Mesenchymal stem cell (in vitro differentiated cells and primary cell): Measurements from ENCODE around the gene PARD3.

Experiments used
- DNase-seq: peaks from one replicate; pipeline ENCODE4 v3.0.0-alpha.2; 2013
- H2AFZ ChIP-seq: one replicate; pipeline ENCODE4 v1.6.1; 2013; ENCODE audit warnings: low read depth, mild to moderate bottlenecking, control low read depth, inconsistent platforms, low read length, moderate library complexity
- H2AK5ac ChIP-seq: 2 replicates; pipeline ENCODE4 v1.6.1; 2013; ENCODE audit warnings: low read length, moderate library complexity, mild to moderate bottlenecking, inconsistent platforms; ENCODE audit not compliant: severe bottlenecking
- H2BK120ac ChIP-seq: one replicate; pipeline ENCODE4 v1.6.1; 2013; ENCODE audit warnings: low read depth, mild to moderate bottlenecking, inconsistent platforms, low read length, moderate library complexity
- H2BK12ac ChIP-seq, 2 experiments: one replicate each; pipeline ENCODE4 v1.6.1; 2013; ENCODE audit warnings: inconsistent platforms in 2 of 2, low read length in 2 of 2, mild to moderate bottlenecking in 2 of 2, moderate library complexity in 2 of 2, control low read depth in 1 of 2
- H2BK15ac ChIP-seq: one replicate; pipeline ENCODE4 v1.6.1; 2013; ENCODE audit warnings: mild to moderate bottlenecking, low read depth, inconsistent platforms; ENCODE audit not compliant: poor library complexity, severe bottlenecking
- H2BK5ac ChIP-seq: 2 replicates; pipeline ENCODE4 v1.6.1; 2013; ENCODE audit warnings: low read depth, mild to moderate bottlenecking, low read length, control low read depth, inconsistent platforms; ENCODE audit not compliant: poor library complexity, severe bottlenecking
- H3K14ac ChIP-seq, 2 experiments: one replicate each; pipeline ENCODE4 v1.6.1; 2013; ENCODE audit warnings: inconsistent platforms in 2 of 2, low read length in 2 of 2, control low read depth in 1 of 2, mild to moderate bottlenecking in 1 of 2, moderate library complexity in 1 of 2
- H3K18ac ChIP-seq, 2 experiments: one replicate each; pipeline ENCODE4 v1.6.1; 2013; ENCODE audit warnings: inconsistent platforms in 2 of 2, low read length in 2 of 2, control low read depth in 1 of 2, low read depth in 1 of 2, mild to moderate bottlenecking in 1 of 2
- H3K23ac ChIP-seq, 2 experiments: one replicate each; pipeline ENCODE4 v1.6.1; 2013; ENCODE audit warnings: inconsistent platforms in 2 of 2, low read length in 2 of 2, mild to moderate bottlenecking in 2 of 2, moderate library complexity in 2 of 2, control low read depth in 1 of 2
- H3K27ac ChIP-seq: 2 replicates; pipeline ENCODE4 v1.5.1; 2013; ENCODE audit warnings: mild to moderate bottlenecking, moderate library complexity, low read length, control low read depth, inconsistent platforms; ENCODE audit not compliant: poor library complexity, severe bottlenecking
- H3K27me3 ChIP-seq, 2 experiments: 2 replicates each; pipeline versions ENCODE4 v1.6.1 to v1.7.0; 2013; ENCODE audit warnings: low read length in 2 of 2, mild to moderate bottlenecking in 2 of 2, moderate library complexity in 2 of 2, control low read depth in 1 of 2, inconsistent platforms in 1 of 2; ENCODE audit not compliant: control insufficient read depth in 1 of 2, insufficient read depth in 1 of 2
- H3K36me3 ChIP-seq, 2 experiments: 2 replicates each; pipeline versions ENCODE4 v1.6.1 to v1.7.0; 2013; ENCODE audit warnings: low read length in 2 of 2, control low read depth in 1 of 2, inconsistent platforms in 1 of 2, low read depth in 1 of 2, mild to moderate bottlenecking in 1 of 2; ENCODE audit not compliant: insufficient read depth in 2 of 2, control insufficient read depth in 1 of 2
- H3K4ac ChIP-seq, 2 experiments: one replicate each; pipeline ENCODE4 v1.6.1; 2013; ENCODE audit warnings: inconsistent platforms in 2 of 2, low read length in 2 of 2, mild to moderate bottlenecking in 2 of 2, moderate library complexity in 2 of 2, control low read depth in 1 of 2, low read depth in 1 of 2
- H3K4me1 ChIP-seq: 2 replicates; pipeline ENCODE4 v1.6.1; 2013; ENCODE audit warnings: low read depth, low read length, control low read depth; ENCODE audit not compliant: control insufficient read depth, insufficient read depth
- H3K4me2 ChIP-seq: 2 replicates; pipeline ENCODE4 v1.6.1; 2013; ENCODE audit warnings: low read length, mild to moderate bottlenecking, inconsistent platforms; ENCODE audit not compliant: poor library complexity, severe bottlenecking
- H3K4me3 ChIP-seq, 2 experiments: 2 replicates each; pipeline versions ENCODE4 v1.5.1 to v1.7.0; 2013; ENCODE audit warnings: low read length in 2 of 2, mild to moderate bottlenecking in 2 of 2, control low read depth in 1 of 2, low read depth in 1 of 2; ENCODE audit not compliant: insufficient read depth in 1 of 2
- H3K79me1 ChIP-seq: replicated peaks from 2 replicates; pipeline ENCODE4 v1.6.1; 2013; ENCODE audit warnings: mild to moderate bottlenecking, control low read depth, low read length, inconsistent platforms; ENCODE audit not compliant: poor library complexity, severe bottlenecking
- H3K9ac ChIP-seq: 2 replicates; pipeline ENCODE4 v1.7.0; 2013; ENCODE audit warnings: mild to moderate bottlenecking, low read length, moderate library complexity
- H3K9me3 ChIP-seq: 2 replicates; pipeline ENCODE4 v1.7.0; 2013; ENCODE audit warnings: mild to moderate bottlenecking, low read length; ENCODE audit not compliant: control insufficient read depth
- H4K8ac ChIP-seq: one replicate; pipeline ENCODE4 v1.6.1; 2013; ENCODE audit warnings: inconsistent platforms, mild to moderate bottlenecking, low read length, moderate library complexity
- H4K91ac ChIP-seq: one replicate; pipeline ENCODE4 v1.6.1; 2013; ENCODE audit warnings: mild to moderate bottlenecking, low read length, inconsistent platforms
- WGBS: methylation state at CpG from one replicate; pipeline ENCODE4 v1.1.7; 2013; ENCODE audit warnings: mixed read lengths; 5-methylcytosine and 5-hydroxymethylcytosine counted together

The PARD3 gene

DNA sequence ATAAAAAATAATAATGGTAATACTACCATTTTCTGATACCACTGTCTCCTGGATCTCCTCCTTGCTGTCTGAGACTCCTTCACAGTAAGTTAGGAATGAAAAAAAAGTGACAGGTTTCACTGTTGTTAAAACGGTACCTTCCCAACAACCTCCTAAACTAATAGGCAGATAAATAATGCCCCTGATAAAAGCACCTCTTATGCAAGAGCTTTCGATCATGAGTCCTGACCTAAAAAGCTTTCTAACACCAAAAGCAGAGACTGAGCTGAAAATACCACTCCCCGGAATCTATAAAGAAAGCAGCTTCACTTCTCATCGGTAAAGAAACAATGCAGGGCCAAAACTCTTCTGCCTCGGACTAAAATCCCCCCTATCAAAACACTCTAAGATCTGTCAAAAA lies 14.5 kb downstream of the PARD3 start:
- Histone ChIP-seq H4K8ac (no peak overlapping the region), H3K36me3 (peaks cover 0 to 18% of the 10 kb centered on the region in 2 experiments), H3K4me3 (peak overlapping the region in 1 of 2 experiments; percentile 50), H3K9ac (peak overlapping the region; percentile 16), H3K9me3 (no peaks in the 10 kb centered on the region), H3K79me1 (peaks cover 3% of the 10 kb centered on the region), H3K18ac (no peak overlapping the region), H2AFZ (no peak overlapping the region), H2AK5ac (no peak overlapping the region), H3K4me1 (peaks cover 7% of the 10 kb centered on the region), H3K14ac (no peak overlapping the region), H2BK120ac (no peak overlapping the region), H3K4me2 (peak overlapping the region; percentile 9), H3K27me3 (no peaks in the 10 kb centered on the region), H3K4ac (no peak overlapping the region), H2BK15ac (no peak overlapping the region), H3K27ac (no peak overlapping the region), H2BK5ac (no peak overlapping the region), H4K91ac (no peak overlapping the region), H2BK12ac (no peak overlapping the region), H3K23ac (no peak overlapping the region)
- DNase-seq, result no peak
- WGBS, result 82% methylated on average over 4 of the region's 5 CpGs

DNA sequence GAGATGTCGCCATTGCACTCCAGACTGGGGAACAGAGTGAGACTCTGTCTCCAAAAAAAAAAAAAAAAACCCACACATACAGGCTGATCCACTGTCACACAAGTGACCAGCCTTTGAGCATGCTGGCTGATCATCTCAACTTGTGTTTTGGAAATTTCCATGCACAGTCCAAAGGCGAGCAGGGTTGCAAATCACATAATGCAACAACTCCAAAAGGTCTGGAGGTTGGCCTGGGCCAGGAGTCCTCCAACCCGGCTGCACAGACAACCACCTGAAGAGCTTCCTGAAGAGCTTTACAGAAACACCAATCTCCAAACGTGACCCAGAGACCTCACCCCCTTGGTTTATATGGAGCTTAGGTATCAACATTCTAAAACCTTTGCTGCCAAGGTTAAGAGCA lies 16.4 kb downstream of the PARD3 start:
- no peak overlapping the region for H2AK5ac ChIP-seq
- H2BK120ac ChIP-seq, result no peak overlapping the region
- no peak overlapping the region for H2BK15ac ChIP-seq
- no peak for DNase-seq
- H2BK5ac ChIP-seq, result no peak overlapping the region
- no peak overlapping the region for H3K4ac ChIP-seq
- H4K8ac ChIP-seq, result no peak overlapping the region
- H3K9ac ChIP-seq, result no peak overlapping the region
- no peak overlapping the region for H3K4me3 ChIP-seq
- no peak overlapping the region for H4K91ac ChIP-seq
- H3K23ac ChIP-seq, result no peak overlapping the region
- peaks cover 0 to 21% of the 10 kb centered on the region in 2 experiments for H3K36me3 ChIP-seq
- H3K79me1 ChIP-seq, result peaks cover 3% of the 10 kb centered on the region
- H3K18ac ChIP-seq, result no peak overlapping the region
- whole genome bisulfite sequencing, result 97% methylated on average over 4 of the region's 4 CpGs
- H2BK12ac ChIP-seq, result no peak overlapping the region
- no peak overlapping the region for H3K4me2 ChIP-seq
- H2AFZ ChIP-seq, result no peak overlapping the region
- H3K27me3 ChIP-seq, result no peaks in the 10 kb centered on the region
- peaks cover 4% of the 10 kb centered on the region for H3K4me1 ChIP-seq
- H3K9me3 ChIP-seq, result no peaks in the 10 kb centered on the region
- H3K14ac ChIP-seq, result no peak overlapping the region
- H3K27ac ChIP-seq, result no peak overlapping the region

DNA sequence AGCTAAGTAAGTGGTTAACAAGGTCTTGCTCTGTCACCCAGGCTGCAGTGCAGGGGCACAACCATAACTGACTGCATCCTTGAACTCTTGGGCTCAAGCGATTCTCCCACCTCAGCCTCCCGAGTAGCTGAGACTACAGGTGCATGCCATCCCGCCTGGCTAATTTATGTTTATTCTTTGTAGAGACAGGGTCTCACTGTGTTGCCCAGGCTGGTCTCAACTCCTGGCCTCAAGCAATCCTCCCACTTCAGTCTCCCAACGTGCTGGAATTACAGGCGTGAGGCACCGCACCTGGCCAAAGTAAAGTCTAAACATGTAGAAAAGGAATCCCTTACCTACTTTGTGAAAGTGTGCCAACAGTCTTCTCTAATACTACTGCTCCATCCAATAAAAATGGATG lies 17.9 kb downstream of the PARD3 start:
- H2AFZ ChIP-seq, result no peak overlapping the region
- no peak overlapping the region for H2AK5ac ChIP-seq
- H3K14ac ChIP-seq, result no peak overlapping the region
- no peak overlapping the region for H2BK120ac ChIP-seq
- no peak overlapping the region for H3K18ac ChIP-seq
- no peaks in the 10 kb centered on the region for H3K27me3 ChIP-seq
- no peak overlapping the region for H4K8ac ChIP-seq
- no peak overlapping the region for H2BK15ac ChIP-seq
- no peak overlapping the region for H3K23ac ChIP-seq
- no peak overlapping the region for H3K4me3 ChIP-seq
- peaks cover 0 to 21% of the 10 kb centered on the region in 2 experiments for H3K36me3 ChIP-seq
- no peak overlapping the region for H3K27ac ChIP-seq
- H2BK12ac ChIP-seq, result no peak overlapping the region
- peaks cover 3% of the 10 kb centered on the region for H3K79me1 ChIP-seq
- H3K4ac ChIP-seq, result no peak overlapping the region
- H4K91ac ChIP-seq, result no peak overlapping the region
- no peaks in the 10 kb centered on the region for H3K9me3 ChIP-seq
- 96% methylated on average over 6 of the region's 6 CpGs for WGBS
- H3K9ac ChIP-seq, result no peak overlapping the region
- no peak overlapping the region for H3K4me2 ChIP-seq
- no peak for DNase-seq
- H3K4me1 ChIP-seq, result peaks cover 12% of the 10 kb centered on the region
- no peak overlapping the region for H2BK5ac ChIP-seq

DNA sequence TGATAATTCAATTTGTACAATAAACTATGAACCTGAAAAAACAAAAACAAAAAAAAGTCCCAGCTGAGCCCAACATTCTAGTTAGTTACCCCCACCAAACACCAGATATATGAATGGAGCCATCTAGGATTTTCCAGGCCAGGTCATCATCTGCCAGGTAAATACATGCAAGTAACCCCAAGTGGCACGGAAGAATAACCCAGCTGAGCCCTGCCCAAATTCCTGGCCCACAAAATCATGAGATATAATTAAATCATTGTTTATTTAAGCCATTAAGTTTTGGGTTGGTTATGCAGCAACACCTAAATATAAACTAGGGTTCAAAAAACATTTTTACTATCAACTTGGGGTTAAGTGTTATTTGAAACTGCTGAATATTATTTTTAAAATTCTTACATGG lies 19.0 kb downstream of the PARD3 start:
- H3K27me3 ChIP-seq, result no peaks in the 10 kb centered on the region
- H3K79me1 ChIP-seq, result peaks cover 3% of the 10 kb centered on the region
- no peak overlapping the region for H2BK15ac ChIP-seq
- no peak overlapping the region for H2BK120ac ChIP-seq
- DNase-seq, result no peak
- no peak overlapping the region for H3K4ac ChIP-seq
- H2BK5ac ChIP-seq, result no peak overlapping the region
- no peak overlapping the region for H2BK12ac ChIP-seq
- H3K36me3 ChIP-seq, result peaks cover 0 to 29% of the 10 kb centered on the region in 2 experiments
- no peak overlapping the region for H3K4me3 ChIP-seq
- WGBS, result 100% methylated on average over 1 of the region's 1 CpG
- H3K9me3 ChIP-seq, result no peaks in the 10 kb centered on the region
- no peak overlapping the region for H2AK5ac ChIP-seq
- H3K27ac ChIP-seq, result no peak overlapping the region
- no peak overlapping the region for H3K4me2 ChIP-seq
- no peak overlapping the region for H2AFZ ChIP-seq
- peaks cover 19% of the 10 kb centered on the region for H3K4me1 ChIP-seq
- no peak overlapping the region for H3K18ac ChIP-seq
- no peak overlapping the region for H4K91ac ChIP-seq
- no peak overlapping the region for H3K9ac ChIP-seq
- H3K23ac ChIP-seq, result no peak overlapping the region
- no peak overlapping the region for H3K14ac ChIP-seq
- H4K8ac ChIP-seq, result no peak overlapping the region
